NCI-H2171 treated with DMSO at 0.1 percent for 48 hours (cell line): ENCODE results near the gene SRRD.
"Not testable (repeated sequence)": the region's sequence is repeated elsewhere in the genome, so short reads cannot be mapped to it uniquely, and the experiment has no call there.

Experiments used
- DNase-seq: peaks from one replicate; lab custom pipeline; 2025; lab: John Stamatoyannopoulos, UW

The SRRD gene

DNA sequence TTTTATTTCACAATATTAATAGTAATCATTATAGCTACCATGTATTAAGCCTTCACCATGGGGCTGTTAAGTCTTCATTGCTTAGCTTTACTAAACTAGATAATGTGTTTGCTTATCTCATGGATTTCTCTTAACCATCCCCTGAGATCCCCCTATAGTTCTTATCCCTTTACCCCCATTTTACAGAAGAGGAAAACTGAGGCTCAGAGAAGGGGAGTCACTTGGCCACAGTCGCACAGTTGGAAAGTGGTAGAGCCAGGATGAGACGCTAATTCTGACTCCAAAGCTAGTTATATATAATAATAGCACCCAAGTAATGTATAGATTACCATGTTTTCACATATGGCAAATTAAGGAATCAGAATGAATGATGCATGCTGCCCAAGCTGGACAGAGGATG lies 38.3 kb downstream of the SRRD start:
- DNase-seq = no peak

DNA sequence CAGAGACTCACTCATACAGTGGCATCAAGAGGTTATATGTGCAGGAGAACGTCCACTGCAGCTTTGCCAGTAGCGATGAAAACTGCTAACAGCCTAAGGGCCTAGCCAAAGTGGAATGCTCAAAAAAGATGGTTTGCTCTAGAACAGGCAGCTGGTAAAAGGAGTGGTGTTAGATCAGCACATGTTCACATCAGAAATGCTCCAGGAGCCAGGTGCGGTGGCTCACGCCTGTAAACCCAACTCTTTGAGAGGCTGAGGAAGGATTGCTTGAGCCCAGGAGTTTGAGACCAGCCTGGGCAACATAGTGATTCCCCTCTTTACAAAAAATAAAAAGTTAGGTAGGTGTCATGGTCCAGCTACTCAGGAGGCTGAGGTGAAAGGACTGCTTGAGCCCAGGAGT lies 38.9 kb downstream of the SRRD start:
- no peak for DNase-seq

DNA sequence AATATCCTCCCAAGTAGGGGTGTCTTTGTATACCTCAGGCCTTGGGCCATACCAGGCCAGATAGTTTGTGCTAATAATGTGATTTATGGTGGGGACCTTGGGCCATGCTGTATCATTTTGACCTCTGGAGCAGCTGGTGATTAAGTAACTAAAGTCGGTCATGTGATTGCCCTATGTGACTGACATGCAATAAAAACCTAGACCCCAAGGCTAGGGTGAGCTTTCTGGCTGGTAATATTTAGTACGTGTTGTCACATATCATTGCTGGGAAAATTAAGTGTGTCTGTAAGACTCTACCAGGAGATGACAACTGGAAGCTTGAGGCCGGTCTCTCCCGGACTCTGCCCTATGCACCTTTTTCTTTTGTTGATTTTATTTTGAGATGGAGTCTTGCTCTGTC lies 41.2 kb downstream of the SRRD start:
- no peak for DNase-seq

DNA sequence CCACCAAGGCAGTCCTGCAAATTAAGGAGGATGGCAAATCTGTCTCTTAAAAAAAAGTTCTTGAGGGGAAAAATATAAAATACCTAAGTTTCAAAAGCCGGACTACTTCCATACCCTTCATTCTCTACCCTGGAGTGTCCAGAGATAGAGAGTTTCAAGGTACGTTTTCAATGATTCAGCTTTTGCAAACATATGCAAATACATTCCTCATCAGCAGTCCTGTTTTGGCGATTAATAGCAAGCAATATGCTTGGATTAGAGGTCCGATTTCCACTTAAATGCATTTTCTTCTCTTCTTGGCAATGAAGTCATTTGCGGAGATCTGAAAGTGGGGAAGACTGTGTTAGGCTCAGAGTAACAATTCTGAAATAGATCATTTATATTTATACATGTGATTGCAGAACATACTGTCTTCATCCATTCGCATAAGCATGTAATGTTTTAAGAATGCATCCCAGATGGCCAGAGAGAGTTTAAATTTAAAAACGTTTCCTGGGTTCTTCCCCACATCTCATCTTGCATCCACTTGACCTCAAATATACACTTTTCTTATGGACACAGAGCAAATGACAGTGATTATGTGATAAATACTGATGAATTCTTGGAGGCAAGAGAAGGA lies 42.4 kb downstream of the SRRD start:
- no peak for DNase-seq

DNA sequence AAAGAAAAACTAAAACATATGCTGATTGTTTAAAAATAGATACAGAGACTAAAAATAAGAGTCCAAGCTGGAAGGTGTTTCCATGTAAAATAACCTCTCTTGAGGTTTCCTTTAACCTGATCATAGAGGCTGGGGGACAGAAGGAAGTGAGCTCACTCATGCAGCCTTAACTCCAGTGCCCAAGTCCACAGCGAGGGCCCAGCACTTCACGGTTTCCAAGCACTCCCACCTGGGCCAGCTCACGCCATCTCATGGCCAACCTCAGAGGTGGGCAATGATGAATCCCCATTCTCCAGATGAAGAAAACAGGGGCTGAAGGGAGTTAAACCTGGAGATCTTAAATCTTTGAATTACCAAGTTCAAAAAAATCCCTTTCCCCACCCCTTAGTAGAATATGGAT lies 43.5 kb downstream of the SRRD start:
- no peak for DNase-seq

DNA sequence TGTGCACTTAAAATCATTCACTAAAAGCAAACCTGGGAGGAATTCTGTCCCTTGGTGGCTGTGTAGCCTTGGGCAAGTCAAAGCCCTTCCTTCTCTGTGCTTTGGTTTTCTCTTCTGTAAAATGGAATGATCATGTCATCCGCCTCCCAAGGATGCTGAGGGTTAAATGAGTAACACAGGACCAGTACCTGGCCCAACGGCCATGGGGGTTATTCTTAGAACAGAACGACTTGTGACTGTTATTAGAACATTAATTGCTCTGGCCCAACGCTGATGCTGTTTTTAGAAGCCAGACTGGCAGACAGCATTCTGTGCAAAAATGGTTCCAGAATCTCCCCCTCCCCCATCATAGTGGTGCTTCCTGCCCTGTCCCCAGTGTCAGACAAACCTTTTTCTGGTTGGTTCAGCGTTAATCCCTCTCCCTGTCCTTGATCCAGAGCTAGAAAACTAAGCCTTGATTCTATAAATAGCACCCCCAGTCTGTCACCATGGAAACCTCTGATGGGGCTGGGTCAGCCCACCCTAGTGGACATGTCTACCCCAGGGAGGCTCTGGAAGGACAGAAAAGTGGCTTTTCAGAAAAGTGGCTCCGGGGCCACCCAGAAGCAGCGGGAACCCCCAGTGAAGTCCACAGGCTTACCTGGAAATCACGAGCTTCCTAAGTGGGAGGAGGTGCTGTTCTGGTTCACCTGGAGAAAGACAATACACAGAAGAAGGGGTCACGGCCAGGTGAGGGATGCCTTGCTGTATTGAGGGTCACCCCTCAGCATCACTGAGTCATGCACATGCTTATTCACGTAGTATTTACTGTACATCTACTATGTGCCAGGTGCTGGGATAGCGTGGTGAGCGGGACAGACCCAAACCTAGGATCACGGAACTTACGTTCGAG lies 44.1 kb downstream of the SRRD start:
- no peak for DNase-seq

DNA sequence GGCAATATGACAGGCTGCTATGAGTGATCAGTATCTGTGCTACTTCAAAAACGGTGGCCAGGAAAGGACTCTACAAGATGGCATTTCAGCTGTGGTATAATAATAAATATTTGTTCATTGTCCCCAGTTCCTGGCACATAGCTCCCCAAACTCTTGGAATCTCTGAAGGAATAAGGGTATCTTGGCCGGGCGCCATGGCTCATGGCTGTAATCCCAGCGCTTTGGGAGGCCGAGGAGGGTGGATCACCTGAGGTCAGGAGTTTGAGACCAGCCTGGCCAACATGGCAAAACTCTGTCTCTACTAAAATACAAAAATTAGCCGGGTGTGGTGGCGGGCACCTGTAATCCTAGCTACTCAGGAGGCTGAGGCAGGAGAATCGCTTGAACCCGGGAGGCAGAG lies 44.8 kb downstream of the SRRD start:
- not testable (repeated sequence) for DNase-seq

DNA sequence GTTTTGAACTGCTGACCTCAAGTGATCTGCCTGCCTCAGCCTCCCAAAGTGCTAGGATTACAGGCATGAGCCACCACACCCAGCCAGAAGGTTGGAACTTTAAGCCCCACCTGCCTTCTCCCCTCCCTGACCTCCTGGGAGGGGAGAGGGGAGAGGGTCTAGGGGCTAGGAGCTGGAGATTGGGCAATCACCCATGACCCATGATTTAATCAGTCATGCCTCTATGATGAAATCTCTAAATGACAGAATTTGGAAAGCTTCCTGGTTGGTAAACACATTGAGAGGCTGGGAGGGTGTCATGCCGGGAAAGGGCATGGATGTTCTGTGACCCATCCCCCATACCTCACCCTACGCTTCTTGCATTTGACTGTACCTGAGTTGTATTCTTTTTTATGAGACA lies 45.7 kb downstream of the SRRD start:
- no peak for DNase-seq

DNA sequence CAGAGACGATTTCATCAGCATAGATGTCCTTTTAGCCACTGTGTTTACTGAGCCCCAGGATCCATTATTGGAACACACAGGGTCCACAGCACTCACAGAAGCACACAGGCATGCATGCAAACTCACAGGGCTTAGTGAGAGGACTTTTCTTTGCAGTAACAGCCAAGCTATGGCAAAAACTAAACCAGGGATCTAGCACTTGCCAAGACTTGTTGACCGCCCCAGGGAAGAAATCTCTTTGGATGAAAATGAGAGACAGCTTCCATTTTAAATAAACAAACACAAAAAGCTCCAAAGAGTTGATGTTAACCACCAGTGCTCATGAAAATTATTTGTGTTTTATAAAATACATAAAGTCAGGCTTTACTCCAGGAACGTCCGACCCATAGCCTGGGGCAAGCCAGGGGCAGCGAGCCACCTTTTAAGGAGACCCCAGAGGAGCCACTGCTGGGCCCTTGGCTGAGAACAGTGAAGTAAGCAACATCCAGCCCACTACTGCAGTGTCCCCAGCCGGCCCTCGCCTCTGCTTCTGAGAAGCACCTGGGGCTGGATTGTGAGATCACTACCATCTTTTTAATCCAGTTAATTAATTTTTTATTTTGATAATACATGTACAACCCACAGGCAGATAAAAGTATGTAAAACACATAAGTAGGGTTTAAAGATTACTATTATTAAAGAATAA lies 50.6 kb downstream of the SRRD start:
- no peak for DNase-seq

DNA sequence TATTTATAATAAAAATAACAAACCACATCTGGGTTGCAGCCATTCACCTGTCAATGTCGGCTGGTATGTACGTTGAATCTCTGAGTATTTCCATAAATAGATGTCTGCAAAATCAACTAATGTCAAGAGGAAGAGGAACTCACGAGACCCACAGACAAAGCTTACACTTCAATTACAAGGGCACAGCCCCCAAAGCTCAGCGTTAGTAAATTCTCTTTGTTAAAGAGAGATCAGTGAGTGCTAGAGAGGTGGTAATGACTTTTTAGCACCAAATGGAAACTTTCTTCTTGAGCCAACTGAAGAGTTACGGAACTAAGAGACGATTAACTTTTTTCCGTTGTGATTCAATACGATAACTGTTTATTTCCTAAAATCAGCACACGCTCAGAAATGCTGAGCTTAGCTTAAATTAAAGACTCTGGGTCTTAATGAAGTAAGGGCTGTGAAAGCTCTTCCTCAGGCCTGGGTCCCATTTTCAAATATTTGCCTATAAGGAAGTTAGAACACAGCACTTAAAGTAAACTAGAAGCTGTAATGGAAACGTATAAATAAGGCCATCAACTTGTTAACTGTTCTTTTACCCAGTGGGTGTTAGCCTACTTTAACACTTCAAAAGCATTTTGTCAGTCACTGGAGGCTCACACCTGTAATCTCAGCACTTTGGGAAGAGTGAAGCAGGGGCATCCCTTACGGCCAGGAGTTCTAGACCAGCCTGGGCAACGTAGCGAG lies 51.4 kb downstream of the SRRD start:
- no peak for DNase-seq

DNA sequence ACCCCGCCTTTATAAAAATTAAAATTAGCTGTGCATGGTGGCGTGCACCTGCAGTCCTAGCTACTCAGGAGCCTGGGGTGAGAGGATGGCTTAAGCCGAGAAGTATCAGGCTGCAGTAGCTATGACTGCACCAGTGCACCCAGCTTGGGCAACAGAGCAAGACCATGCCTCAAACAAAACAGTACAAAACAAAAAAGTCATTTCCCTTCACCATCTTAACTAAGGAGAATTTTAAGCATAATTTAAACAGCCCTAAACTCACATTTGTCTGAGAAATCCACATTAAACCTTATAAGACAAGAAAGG lies 51.9 kb downstream of the SRRD start:
- no peak for DNase-seq

DNA sequence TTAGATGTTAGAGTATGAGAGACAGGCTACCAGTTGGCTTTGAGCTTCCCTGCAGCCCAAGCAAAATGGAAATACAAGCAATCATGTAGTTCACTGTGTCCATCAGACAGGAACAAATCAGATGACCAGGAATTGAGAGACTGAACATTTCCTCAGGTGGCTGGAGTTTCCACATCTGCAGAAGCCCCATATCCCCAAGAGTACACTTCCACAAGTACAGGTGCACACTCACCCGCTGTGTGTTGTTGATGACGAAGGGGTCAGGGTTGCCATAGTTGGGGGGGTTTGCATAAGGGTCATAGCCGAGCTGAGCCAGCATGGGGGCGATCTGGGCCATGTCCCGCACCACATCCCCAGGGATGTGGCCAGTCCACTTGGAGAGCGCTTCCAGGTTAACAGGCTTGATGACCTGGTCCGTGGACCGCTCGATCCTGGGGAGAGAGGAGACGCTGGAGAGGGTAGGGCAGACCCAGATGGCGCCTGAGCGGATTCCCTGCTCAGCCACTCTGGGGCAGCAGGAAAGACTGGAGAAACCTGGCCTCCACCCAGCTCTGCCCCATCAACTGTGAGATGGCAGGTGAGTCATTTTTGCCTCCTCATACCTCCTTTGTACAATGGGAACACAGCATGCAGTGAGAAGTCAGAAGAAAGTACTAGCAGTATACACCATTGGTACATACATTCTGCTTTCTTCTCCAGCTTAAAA lies 52.5 kb downstream of the SRRD start:
- DNase-seq = no peak

DNA sequence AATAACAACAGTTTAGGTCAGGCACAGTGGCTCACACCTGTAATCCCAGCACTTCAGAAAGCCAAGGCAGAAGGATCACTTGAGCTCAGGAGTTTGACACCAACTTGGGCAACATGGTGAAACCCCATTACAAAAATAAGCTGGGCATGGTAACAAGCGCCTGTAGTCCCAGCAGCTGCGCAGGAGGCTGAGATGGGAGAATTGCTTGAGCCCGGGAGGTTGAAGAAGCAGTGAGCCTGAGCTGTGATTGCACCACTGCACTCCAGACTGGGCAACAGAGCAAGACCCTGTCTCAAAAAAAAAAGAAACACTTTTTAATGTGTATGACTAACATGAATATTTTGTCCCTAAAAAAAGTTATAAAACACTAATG lies 53.1 kb downstream of the SRRD start:
- no peak for DNase-seq

DNA sequence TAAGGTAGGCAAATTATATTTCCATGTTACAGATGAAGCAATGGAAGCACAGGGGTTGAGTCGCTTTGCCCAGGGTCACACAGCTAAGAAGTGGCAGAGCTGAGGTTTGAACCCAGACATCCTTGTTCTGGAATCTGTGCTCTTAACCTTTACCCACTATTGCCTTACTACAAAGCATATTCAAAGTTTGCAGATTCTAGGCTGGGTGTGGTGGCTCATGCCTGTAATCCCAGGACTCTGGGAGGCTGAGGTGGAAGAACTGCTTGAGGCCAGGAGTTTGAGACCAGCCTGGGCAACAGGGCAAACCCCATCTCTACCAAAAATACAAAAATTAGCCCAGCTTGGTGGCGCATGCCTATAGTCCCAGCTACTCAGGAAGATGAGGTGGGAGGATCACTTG lies 56.4 kb downstream of the SRRD start:
- DNase-seq = no peak

DNA sequence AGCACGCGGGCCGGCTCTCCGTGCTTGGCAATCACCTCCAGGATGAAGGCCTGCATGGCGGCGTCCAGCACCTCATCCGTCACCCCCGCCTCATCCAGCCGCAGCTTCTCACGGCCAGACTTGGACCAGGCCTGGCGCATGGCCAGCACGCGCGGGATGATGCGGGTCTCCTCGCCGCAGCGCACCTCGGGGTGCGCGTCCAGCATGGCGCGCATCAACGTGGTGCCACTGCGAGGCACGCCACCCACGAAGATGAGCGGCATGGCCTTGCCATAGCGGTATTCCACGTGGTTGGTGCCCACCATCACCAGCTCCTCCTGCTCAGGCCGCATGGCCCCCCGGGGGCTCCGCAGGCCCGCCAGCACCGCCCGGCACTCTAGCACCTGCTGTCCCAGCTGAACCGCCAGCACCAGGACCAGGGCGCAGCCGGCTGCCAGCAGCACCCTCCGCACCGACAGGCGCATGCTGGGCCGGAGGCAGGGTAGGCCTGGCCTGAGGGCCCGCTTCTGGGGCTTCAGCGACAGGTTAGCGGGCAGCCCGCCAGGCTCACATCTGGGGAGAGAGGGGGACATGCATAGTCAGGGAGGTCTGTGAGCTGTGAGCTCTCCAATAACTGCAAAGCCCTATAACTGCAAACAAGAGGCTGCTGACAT lies 57.6 kb downstream of the SRRD start:
- DNase-seq = no peak

DNA sequence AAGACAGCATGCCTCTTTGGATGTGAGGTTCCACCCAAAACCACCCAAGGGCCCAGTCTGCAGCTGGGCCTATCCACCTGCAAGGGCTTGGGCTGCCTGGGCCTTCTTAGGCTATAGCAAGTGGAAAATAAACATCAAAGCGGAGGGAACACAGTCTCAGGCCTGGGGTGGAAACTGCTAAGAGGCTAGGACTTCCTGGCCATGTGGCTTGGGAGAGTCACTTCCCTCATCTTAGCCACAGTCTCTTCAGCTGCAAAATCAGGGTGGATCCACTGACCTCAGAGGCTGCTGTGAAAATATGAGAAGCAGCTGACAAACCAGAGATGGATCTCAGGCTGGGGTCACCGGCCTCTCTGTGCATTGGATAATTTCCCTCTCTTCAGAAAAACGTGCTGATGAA lies 59.2 kb downstream of the SRRD start:
- no peak for DNase-seq
